ENCODE results near the gene D2HGDH.

GRCh38 chr2:241817126-241817820, 82.8 kb downstream of the D2HGDH start:
- TF ChIP-seq POLR2A (IDR thresholded peaks at IDR 0.05; ENCODE audit: low read depth, low read length) (no peak), POLR2AphosphoS5 (IDR thresholded peaks at IDR 0.05; ENCODE audit: low read depth, low read length) (no peak), TAF1 (IDR thresholded peaks at IDR 0.05; ENCODE audit: borderline replicate concordance, low read depth, low read length) (no peak)
